Measurements from ENCODE around the gene GALNT18.

GRCh38 chr11:11308249-11308648 is 313.6 kb downstream of the GALNT18 start:
- TF ChIP-seq CTCF (IDR thresholded peaks at IDR 0.05) (no peak), POLR2A (IDR thresholded peaks at IDR 0.05) (no peak), POLR2AphosphoS5 (IDR thresholded peaks at IDR 0.05; ENCODE audit: insufficient read depth in 1 of 2, low read depth in 1 of 2) (no peak)
